Inflammatory macrophage (primary cell): ENCODE measurements around the gene RNF19B.

Source experiments
- DNase-seq, 2 donors: peaks; one replicate each; pipeline ENCODE4 v3.0.0-alpha.2; 2020 to 2022

RNF19B gene

GRCh38 chr1:32900956-32901822, 63.4 kb downstream of the RNF19B start, which contains the start of gene TMEM54:
TSS of gene TMEM54 (minus strand) at chr1:32901389. CDS start at chr1:32901238, 151 bp downstream.
- no peak for DNase-seq

- no peak for DNase-seq
Observed at GRCh38 chr1:32900371-32900955, 64.1 kb downstream of the RNF19B start.

GRCh38 chr1:32899586-32900296, 64.9 kb downstream of the RNF19B start:
- no peak for DNase-seq

GRCh38 chr1:32898958-32899357, 65.7 kb downstream of the RNF19B start:
- DNase-seq, result no peak

- no peak for DNase-seq
Observed at GRCh38 chr1:32898056-32898455, 66.6 kb downstream of the RNF19B start.

GRCh38 chr1:32897082-32898049, 67.2 kb downstream of the RNF19B start:
- DNase-seq, result no peak

GRCh38 chr1:32896451-32896850, 68.2 kb downstream of the RNF19B start:
- no peak for DNase-seq

GRCh38 chr1:32895325-32896215, 69.0 kb downstream of the RNF19B start:
- no peak for DNase-seq

- DNase-seq, result no peak
Observed at GRCh38 chr1:32894681-32895080, 69.9 kb downstream of the RNF19B start.

- DNase-seq, result no peak
Observed at GRCh38 chr1:32894019-32894600, 70.5 kb downstream of the RNF19B start.

- DNase-seq, result no peak
Observed at GRCh38 chr1:32893198-32894018, 71.2 kb downstream of the RNF19B start.

GRCh38 chr1:32892368-32893197, 72.0 kb downstream of the RNF19B start:
- DNase-seq, result no peak

GRCh38 chr1:32891630-32892029, 73.0 kb downstream of the RNF19B start:
- no peak for DNase-seq

GRCh38 chr1:32891241-32891570, 73.4 kb downstream of the RNF19B start:
- no peak for DNase-seq

- no peak for DNase-seq
Observed at GRCh38 chr1:32890516-32891240, 73.9 kb downstream of the RNF19B start.

- DNase-seq, result no peak
Observed at GRCh38 chr1:32889731-32890278, 74.8 kb downstream of the RNF19B start.

GRCh38 chr1:32888677-32889420, 75.8 kb downstream of the RNF19B start:
- no peak for DNase-seq
